Forelimb muscle (tissue), 1 donor: ENCODE results near the gene RNF144A. TPM values are rescaled to one million over a fixed set of nuclear protein-coding genes. Genes with fewer than 3 reads are reported as not detected.

Source experiments
- DNase-seq: peaks from one replicate; pipeline ENCODE4 v3.0.0-alpha.2; 2013; ENCODE audit warnings: low read depth
- polyA plus RNA-seq: library from polyadenylated mRNA; unstranded; fragments of 120-200 nt; gene quantifications from one replicate; pipeline ENCODE4 v1.2.1, GENCODE V29; 2013; ENCODE audit not compliant: insufficient read length

RNF144A gene
- polyA plus RNA-seq, 1 donor: 20.7 TPM

DNA sequence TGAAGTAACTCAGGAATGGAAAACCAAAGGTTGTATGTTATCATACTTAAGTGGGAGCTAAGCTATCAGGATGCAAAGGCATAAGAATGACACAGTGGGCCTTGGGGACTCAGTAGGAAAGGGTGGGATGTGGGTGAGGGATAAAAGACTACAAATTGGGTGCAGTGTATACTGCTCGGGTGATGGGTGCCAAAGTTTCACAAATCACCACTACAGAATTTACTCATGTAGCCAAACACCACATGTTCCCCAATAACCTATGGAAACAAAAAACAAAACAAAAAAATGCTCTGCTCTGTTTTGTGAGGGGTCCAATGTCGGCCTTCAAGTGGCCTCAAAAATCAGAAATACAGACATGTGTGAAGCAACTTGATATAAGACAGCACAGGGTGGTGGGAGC lies 8.9 kb upstream of the RNF144A start:
- no peak for DNase-seq

GRCh38 chr2:6909431-6910385 lies 7.5 kb upstream of the RNF144A start:
- DNase-seq: no peak

DNA sequence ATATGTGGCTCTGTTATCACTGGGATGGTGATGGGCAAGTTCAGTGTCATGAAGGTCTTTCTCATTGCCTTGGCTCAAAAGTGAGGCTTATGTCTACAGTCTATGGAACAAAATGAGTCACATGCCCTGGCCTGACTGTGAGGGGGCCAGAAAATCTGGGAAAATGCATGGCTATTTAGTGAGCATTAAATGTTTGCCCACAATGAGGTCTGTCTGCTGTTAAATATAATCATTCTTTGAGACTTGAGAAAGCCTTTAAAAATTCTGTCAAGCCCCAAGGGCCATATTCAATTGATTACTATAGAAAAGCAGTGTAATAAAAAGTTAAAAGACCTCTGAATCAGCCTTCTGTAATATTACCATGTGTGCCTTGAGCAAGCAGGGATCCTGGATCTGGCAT lies 5.5 kb upstream of the RNF144A start:
- DNase-seq: no peak

GRCh38 chr2:6913415-6914157 lies 3.6 kb upstream of the RNF144A start:
- no peak for DNase-seq

GRCh38 chr2:6914828-6915227 lies 2.4 kb upstream of the RNF144A start:
- no peak for DNase-seq

DNA sequence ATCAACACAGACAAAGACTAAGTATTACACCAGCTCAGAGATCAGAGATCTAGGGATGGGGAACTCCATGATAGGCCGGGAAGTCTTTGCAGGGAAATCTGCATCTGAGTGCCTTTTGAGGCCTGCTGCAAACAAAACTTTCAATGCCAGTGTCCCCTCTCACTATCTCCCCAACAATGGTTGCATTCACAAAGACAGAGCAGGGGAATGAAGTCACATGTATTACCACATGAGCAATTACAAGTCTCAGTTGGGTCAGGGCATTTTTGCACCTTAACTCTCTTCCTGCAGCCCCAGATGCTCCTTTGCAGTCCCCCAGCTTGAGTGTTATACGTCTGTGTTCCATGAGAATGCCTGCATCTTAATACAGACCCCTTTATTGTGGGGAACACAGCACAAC lies 1.8 kb upstream of the RNF144A start:
- no peak for DNase-seq

GRCh38 chr2:6916224-6916623 lies 988 bp upstream of the RNF144A start:
- no peak for DNase-seq

DNA sequence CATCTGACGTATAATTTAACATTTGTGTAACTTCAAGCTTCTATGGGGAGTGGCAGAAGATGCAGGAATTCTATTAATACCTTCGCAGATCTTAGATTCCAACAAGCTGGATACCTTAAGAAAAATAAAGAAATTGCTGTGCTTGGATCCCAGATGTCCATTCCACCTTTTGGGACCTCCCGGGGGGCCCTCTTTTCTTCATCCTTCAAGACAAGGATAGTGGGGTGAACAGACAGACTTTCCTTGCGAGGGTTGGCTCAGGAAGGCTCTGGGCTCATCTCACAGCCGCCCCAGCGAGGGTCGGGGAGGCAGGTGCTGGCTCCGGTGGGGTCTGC lies 509 bp upstream of the RNF144A start:
- no peak for DNase-seq

DNA sequence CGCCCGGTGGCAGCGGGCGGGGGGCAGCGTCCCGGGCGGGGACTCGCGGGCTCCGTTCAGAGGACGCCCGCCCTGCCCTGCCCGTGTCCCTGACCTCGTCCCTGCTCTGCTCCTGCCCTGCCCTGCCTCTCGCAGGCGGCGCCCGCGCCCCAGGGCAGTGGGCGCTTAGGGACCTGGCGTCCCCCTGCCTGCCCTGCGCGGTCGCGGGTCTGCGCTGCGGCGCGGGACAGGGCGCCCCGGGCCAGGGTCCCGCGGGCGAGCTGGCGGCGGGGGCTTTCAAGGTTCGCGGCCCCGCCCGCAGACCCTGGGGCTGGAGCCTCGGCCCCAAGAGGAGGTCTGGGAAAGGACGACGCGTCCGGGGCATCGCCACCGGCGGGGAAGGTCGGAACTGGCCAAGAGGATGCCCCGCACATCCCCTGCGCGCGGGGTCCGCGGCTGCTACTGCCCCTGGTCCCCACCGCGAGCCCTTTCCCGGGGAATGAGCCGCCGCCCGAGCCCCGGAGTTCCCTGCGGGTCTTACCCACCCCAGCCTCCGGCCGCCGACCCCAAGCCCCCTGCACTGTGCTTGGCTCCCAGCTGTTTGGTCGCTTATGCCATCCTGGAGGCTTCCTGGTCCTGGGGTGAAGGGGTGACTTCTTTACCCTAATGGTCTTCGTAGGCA lies 679 bp downstream of the RNF144A start:
- no peak for DNase-seq

- no peak for DNase-seq
Observed at GRCh38 chr2:6919901-6920742, 2.9 kb downstream of the RNF144A start.

GRCh38 chr2:6920743-6921064 lies 3.5 kb downstream of the RNF144A start:
- no peak for DNase-seq

GRCh38 chr2:6921321-6921922 lies 4.2 kb downstream of the RNF144A start:
- no peak for DNase-seq

DNA sequence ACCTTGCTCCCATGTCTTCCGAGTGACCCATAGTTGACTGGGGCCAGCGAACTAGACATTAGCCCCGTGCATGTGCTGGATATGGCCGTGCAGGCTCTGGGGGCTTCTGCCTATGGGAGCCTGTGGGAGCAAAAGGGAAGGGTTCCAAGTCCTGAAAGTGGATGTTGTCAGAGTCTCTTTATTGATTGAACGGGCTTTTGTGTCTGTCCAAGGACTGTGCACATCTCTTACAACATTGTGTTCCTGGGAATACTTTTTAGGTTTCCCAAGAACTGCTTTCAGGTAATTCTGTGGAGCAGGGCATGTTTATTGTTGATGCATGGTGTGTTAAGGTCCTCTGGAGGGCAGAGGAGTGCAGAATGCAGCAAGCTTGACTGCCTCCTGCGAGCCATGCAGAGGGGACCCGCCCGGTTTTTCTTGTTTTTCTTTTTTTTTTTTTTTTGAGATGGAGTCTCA lies 5.0 kb downstream of the RNF144A start:
- no peak for DNase-seq

GRCh38 chr2:6923319-6923718 lies 6.1 kb downstream of the RNF144A start:
- DNase-seq: no peak

GRCh38 chr2:6924101-6924923 lies 7.1 kb downstream of the RNF144A start:
- no peak for DNase-seq

DNA sequence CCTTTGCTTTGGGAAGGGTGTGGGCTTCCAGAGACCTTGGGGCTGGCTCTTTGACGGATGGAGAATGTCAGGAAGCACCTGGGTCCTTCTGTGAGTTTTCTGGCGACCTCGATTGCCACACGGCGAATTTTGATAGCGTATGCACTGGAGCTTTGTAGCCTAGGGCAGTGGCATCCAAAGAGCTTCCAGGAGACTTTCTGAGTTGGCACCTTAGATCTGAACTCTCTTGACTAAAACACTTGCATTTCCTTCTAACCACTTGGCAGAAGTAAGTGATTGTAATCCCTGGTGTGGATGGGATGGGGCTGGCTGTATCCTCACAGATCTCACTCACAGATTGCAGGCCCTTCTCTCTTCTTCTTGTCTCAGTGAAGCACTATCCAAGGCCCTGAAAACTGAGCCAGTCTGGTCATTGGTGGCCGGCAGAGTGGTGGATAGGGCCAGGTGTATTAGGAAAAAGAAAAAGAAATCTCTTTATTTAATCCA lies 7.8 kb downstream of the RNF144A start:
- no peak for DNase-seq

GRCh38 chr2:6926071-6926732 lies 9.0 kb downstream of the RNF144A start:
- no peak for DNase-seq

DNA sequence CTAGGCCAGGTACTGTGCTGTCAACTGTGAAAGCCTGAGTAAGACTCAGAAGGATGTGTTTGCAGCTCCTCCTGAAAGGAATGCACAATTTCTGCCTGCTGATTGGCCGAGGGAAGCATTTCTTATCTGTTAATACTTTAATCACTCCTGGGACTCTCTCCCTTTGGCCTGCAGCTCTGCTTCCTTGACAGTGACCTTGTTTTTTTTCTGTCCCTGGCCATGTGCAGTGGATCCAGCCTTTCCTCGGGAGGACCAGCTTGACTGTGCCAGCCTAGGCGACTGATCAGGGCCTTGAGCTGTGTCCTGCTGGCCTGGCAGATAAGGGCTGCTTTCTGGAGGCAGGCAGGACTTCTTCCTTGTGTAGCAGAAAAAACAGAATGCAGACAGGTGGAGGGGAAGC lies 10.0 kb downstream of the RNF144A start:
- no peak for DNase-seq

- no peak for DNase-seq
Observed at GRCh38 chr2:6927753-6928152, 10.5 kb downstream of the RNF144A start.

- no peak for DNase-seq
Observed at GRCh38 chr2:6928452-6928851, 11.2 kb downstream of the RNF144A start.
